MCF 10A (cell line): Measurements from ENCODE around the gene CPLX4. TPM values are rescaled to one million over a fixed set of nuclear protein-coding genes. Genes with fewer than 3 reads are reported as not detected.

Source experiments
- BruUV-seq: library from RNA; stranded (reverse); fragments of 400-500 nt; replicated peaks from 2 replicates; lab custom pipeline; 2021; lab: Mats Ljungman, UMichigan
- CTCF ChIA-PET: fragments of 300-600 bp; sonication (Branson Sonifier 250); formaldehyde crosslinking; extraction: SDS; loops from one replicate; lab custom pipeline; 2021; ENCODE audit warnings: antibody characterized with exemption, inconsistent platforms; lab: Yijun Ruan, JAX
- POLR2A ChIA-PET: fragments of 300-600, 350-650 bp; sonication (Branson Sonifier 250); formaldehyde crosslinking; extraction: SDS; loops from one replicate; lab custom pipeline; 2020; ENCODE audit warnings: antibody characterized with exemption, inconsistent platforms; lab: Yijun Ruan, JAX
- DNase-seq: peaks from one replicate; pipeline ENCODE4 v3.0.0-alpha.2; 2018; ENCODE audit not compliant: unreplicated experiment
- H3K27ac Mint-ChIP-seq: one replicate; pipeline ENCODE4 v1.8.0; 2022; ENCODE audit warnings: mild to moderate bottlenecking, low read depth, mixed read lengths; ENCODE audit not compliant: unreplicated experiment
- H3K27me3 Mint-ChIP-seq: one replicate; pipeline ENCODE4 v1.8.0; 2022; ENCODE audit warnings: mixed read lengths; ENCODE audit not compliant: insufficient read depth, unreplicated experiment
- H3K36me3 Mint-ChIP-seq: one replicate; pipeline ENCODE4 v1.8.0; 2022; ENCODE audit warnings: mild to moderate bottlenecking, moderate library complexity, mixed read lengths; ENCODE audit not compliant: insufficient read depth, unreplicated experiment
- H3K4me1 Mint-ChIP-seq: one replicate; pipeline ENCODE4 v1.8.0; 2022; ENCODE audit warnings: mixed read lengths; ENCODE audit not compliant: insufficient read depth, unreplicated experiment
- H3K4me3 Mint-ChIP-seq: one replicate; pipeline ENCODE4 v1.8.0; 2022; ENCODE audit warnings: mild to moderate bottlenecking, moderate library complexity, mixed read lengths; ENCODE audit not compliant: unreplicated experiment
- H3K9me3 Mint-ChIP-seq: one replicate; pipeline ENCODE4 v1.8.0; 2022; ENCODE audit warnings: mixed read lengths; ENCODE audit not compliant: unreplicated experiment
- CTCF ChIP-seq: fragments of 200-600 bp; IDR thresholded peaks from one replicate; pipeline ENCODE4 v1.8.0; 2022; ENCODE audit warnings: antibody characterized with exemption, mild to moderate bottlenecking; ENCODE audit not compliant: unreplicated experiment
- intact Hi-C: fragments of 100-400 bp; cut with micrococcal nuclease; formaldehyde crosslinking; loops from 2 replicates; pipeline ENCODE4 v1.14.1; 2022
- total RNA-seq: library from RNA; stranded (reverse); gene quantifications from 2 replicates; pipeline ENCODE4 v1.2.3, GENCODE V29; 2022

Gene CPLX4
- total RNA-seq, 1 experiment from 2014 or later, result not detected

- no peak for DNase-seq
- Mint-ChIP-seq H3K27ac (peak overlapping the region; percentile 47), H3K4me1 (peaks cover 6% of the 10 kb centered on the region), H3K36me3 (peaks cover 95% of the 10 kb centered on the region), H3K4me3 (no peak overlapping the region), H3K27me3 (no peaks in the 10 kb centered on the region), H3K9me3 (peaks cover 8% of the 10 kb centered on the region)
- BruUV-seq, result no TSS peak
- ChIA-PET POLR2A (interaction anchor here (1.2 kb wide), 1 partner anchor 10 kb away, joined by 3 read pairs; no protein-coding TSS in a partner anchor), CTCF (interaction anchor here (0.6 to 0.7 kb wide), 2 partner anchors 11 to 465 kb away, joined by 3 read pairs; no protein-coding TSS in a partner anchor)
- intact Hi-C loops, result no loop called here
- no peak for TF ChIP-seq CTCF
Measured at GRCh38 chr18:59343926-59344325, 25.5 kb upstream of the CPLX4 start.

- H3K4me3 Mint-ChIP-seq, result no peak overlapping the region
- H3K9me3 Mint-ChIP-seq, result peaks cover 8% of the 10 kb centered on the region
Measured at GRCh38 chr18:59340817-59341216, 22.4 kb upstream of the CPLX4 start.

GRCh38 chr18:59340312-59340711, 21.9 kb upstream of the CPLX4 start:
- Mint-ChIP-seq H3K36me3 (peaks cover 98% of the 10 kb centered on the region), H3K27ac (peak overlapping the region; percentile 20), H3K4me3 (no peak overlapping the region), H3K27me3 (no peaks in the 10 kb centered on the region), H3K9me3 (peaks cover 8% of the 10 kb centered on the region), H3K4me1 (peaks cover 6% of the 10 kb centered on the region)
- TF ChIP-seq CTCF, result no peak
- intact Hi-C loops, result no loop called here
- ChIA-PET CTCF (interaction anchor here (0.6 kb wide), 1 partner anchor 12 kb away, joined by 3 read pairs; no protein-coding TSS in a partner anchor), POLR2A (interaction anchor here (1.4 kb wide), 1 partner anchor 12 kb away, joined by 6 read pairs; no protein-coding TSS in a partner anchor)
- DNase-seq, result no peak
- no TSS peak for BruUV-seq

More at GRCh38 chr18:59340817-59341216, 22.4 kb upstream of the CPLX4 start:
- peak overlapping the region; percentile 20 for H3K27ac Mint-ChIP-seq
- peaks cover 98% of the 10 kb centered on the region for H3K36me3 Mint-ChIP-seq
- no TSS peak for BruUV-seq
- POLR2A ChIA-PET, result no interaction called here
- intact Hi-C loops, result no loop called here
- no peaks in the 10 kb centered on the region for H3K27me3 Mint-ChIP-seq
- H3K4me1 Mint-ChIP-seq, result peaks cover 6% of the 10 kb centered on the region
- CTCF ChIA-PET, result interaction anchor here (0.6 kb wide), 1 partner anchor 13 kb away, joined by 3 read pairs; no protein-coding TSS in a partner anchor
- no peak for TF ChIP-seq CTCF
- no peak for DNase-seq

- TF ChIP-seq CTCF, result no peak
- ChIA-PET POLR2A (no interaction called here), CTCF (interaction anchor here (0.9 kb wide), 1 partner anchor 70 kb away, joined by 4 read pairs; no protein-coding TSS in a partner anchor)
- H3K4me3 Mint-ChIP-seq, result no peak overlapping the region
- no peaks in the 10 kb centered on the region for H3K9me3 Mint-ChIP-seq
- H3K36me3 Mint-ChIP-seq, result peaks cover 79% of the 10 kb centered on the region
- no TSS peak for BruUV-seq
- H3K27me3 Mint-ChIP-seq, result no peaks in the 10 kb centered on the region
- no peak for DNase-seq
- H3K4me1 Mint-ChIP-seq, result no peaks in the 10 kb centered on the region
- intact Hi-C loops, result no loop called here
- no peak overlapping the region for H3K27ac Mint-ChIP-seq
Measured at GRCh38 chr18:59332986-59333385, 14.5 kb upstream of the CPLX4 start.
